ENCODE results near the gene TLR5.

The TLR5 gene

DNA sequence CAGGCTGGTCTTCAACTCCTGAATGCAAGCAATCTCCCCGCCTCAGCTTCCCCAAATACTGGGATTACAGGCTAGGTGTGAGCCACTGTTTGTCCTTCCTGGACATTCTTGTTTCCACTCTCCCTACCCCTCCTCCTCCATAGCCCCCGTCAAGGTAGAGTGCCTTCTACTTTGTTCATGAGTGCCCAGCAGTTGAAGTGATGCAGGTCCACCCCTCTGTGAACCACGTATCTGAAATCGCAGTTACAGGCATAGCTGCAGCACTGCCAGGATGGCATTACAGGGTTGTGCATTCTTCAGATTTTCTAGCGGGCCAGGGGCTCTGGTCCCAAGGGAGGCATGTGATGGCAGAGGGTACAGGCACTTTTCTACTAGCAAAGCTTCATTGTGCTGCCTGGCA, 7.4 kb upstream of the TLR5 start:
- no peaks in the 10 kb centered on the region for H3F3A ChIP-seq (ENCODE audit: insufficient read depth, low read length)
- no peak overlapping the region for H3K27ac ChIP-seq (ENCODE audit: low read depth, low read length, poor library complexity, severe bottlenecking)
- H3K9ac ChIP-seq (ENCODE audit: low read length): no peak overlapping the region
- no peaks in the 10 kb centered on the region for H4K20me1 ChIP-seq (ENCODE audit: insufficient read depth, low read length)
- H3K79me2 ChIP-seq (ENCODE audit: insufficient read depth, low read length): no peaks in the 10 kb centered on the region
- no peaks in the 10 kb centered on the region for H3K27me3 ChIP-seq (ENCODE audit: insufficient read depth, low read length)
- H3K4me1 ChIP-seq (ENCODE audit: insufficient read depth, low read length, severe bottlenecking): no peaks in the 10 kb centered on the region
- no peaks in the 10 kb centered on the region for H3K36me3 ChIP-seq (ENCODE audit: insufficient read depth, low read length)
- no peak for TF ChIP-seq EZH2 (IDR thresholded peaks at IDR 0.05; ENCODE audit: borderline replicate concordance, low read length)
- TF ChIP-seq, protein P1, sequence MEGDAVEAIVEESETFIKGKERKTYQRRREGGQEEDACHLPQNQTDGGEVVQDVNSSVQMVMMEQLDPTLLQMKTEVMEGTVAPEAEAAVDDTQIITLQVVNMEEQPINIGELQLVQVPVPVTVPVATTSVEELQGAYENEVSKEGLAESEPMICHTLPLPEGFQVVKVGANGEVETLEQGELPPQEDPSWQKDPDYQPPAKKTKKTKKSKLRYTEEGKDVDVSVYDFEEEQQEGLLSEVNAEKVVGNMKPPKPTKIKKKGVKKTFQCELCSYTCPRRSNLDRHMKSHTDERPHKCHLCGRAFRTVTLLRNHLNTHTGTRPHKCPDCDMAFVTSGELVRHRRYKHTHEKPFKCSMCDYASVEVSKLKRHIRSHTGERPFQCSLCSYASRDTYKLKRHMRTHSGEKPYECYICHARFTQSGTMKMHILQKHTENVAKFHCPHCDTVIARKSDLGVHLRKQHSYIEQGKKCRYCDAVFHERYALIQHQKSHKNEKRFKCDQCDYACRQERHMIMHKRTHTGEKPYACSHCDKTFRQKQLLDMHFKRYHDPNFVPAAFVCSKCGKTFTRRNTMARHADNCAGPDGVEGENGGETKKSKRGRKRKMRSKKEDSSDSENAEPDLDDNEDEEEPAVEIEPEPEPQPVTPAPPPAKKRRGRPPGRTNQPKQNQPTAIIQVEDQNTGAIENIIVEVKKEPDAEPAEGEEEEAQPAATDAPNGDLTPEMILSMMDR (IDR thresholded peaks at IDR 0.05; ENCODE audit: low read length): no peak
- no peak overlapping the region for H3K4me3 ChIP-seq (ENCODE audit: low read depth, low read length, poor library complexity, severe bottlenecking)
- no peaks in the 10 kb centered on the region for H3K9me3 ChIP-seq (ENCODE audit: low read length)
- no peaks in the 10 kb centered on the region for H3K9me2 ChIP-seq (ENCODE audit: low read depth, low read length)
- no peak overlapping the region for H2AFZ ChIP-seq (ENCODE audit: low read length)
- no peak overlapping the region for H3K4me2 ChIP-seq (ENCODE audit: low read length)

DNA sequence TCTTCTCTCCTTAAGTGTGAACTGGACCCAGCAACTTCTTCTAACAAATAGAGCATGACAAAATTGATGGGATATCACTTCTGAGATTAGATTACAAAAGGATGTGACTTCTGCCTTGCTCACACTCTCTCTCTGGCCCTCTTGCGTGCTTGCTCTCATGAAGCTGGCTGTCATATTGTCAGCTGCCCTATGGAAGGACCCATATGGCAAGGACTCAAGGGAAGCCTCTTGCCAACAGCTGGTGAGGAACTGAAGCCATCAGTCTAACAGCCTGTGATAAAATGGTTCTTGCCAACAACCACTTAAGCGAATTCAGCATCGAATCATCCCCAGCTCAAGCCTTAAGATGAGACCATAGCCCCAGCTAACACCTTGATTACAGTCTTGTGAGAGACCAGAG, 4.8 kb upstream of the TLR5 start:
- Histone ChIP-seq H3K9me2 (ENCODE audit: low read depth, low read length) (no peaks in the 10 kb centered on the region), H2AFZ (ENCODE audit: low read length) (no peak overlapping the region), H3K4me3 (ENCODE audit: low read depth, low read length, poor library complexity, severe bottlenecking) (no peak overlapping the region), H3K9ac (ENCODE audit: low read length) (no peak overlapping the region), H3K9me3 (ENCODE audit: low read length) (no peaks in the 10 kb centered on the region), H3K36me3 (ENCODE audit: insufficient read depth, low read length) (no peaks in the 10 kb centered on the region), H3K27ac (ENCODE audit: low read depth, low read length, poor library complexity, severe bottlenecking) (no peak overlapping the region), H4K20me1 (ENCODE audit: insufficient read depth, low read length) (no peaks in the 10 kb centered on the region), H3F3A (ENCODE audit: insufficient read depth, low read length) (no peaks in the 10 kb centered on the region), H3K27me3 (ENCODE audit: insufficient read depth, low read length) (no peaks in the 10 kb centered on the region), H3K4me2 (ENCODE audit: low read length) (no peak overlapping the region), H3K79me2 (ENCODE audit: insufficient read depth, low read length) (no peaks in the 10 kb centered on the region), H3K4me1 (ENCODE audit: insufficient read depth, low read length, severe bottlenecking) (no peaks in the 10 kb centered on the region)
- TF ChIP-seq, protein P1 (IDR thresholded peaks at IDR 0.05; ENCODE audit: low read length): no peak
- no peak for TF ChIP-seq EZH2 (IDR thresholded peaks at IDR 0.05; ENCODE audit: borderline replicate concordance, low read length)

DNA sequence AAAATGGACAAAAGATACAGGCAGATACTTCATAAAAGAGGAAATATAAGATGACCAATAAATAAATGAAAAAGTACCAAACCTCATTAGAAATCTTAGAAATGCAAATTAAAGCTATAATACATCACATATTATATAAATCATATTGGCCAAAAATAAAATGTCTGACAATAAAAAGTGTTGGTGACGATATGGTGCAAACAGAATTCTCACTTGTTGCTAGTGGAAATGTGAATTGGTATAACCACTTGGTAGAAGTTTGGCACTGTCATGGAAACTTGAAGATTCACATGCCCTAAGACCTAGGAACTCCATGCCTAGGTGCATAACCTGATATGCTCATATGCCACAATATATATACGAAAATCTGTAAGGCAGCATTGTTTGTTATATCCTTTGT, 4.4 kb upstream of the TLR5 start:
- H3K27ac ChIP-seq (ENCODE audit: low read depth, low read length, poor library complexity, severe bottlenecking): no peak overlapping the region
- no peaks in the 10 kb centered on the region for H3K9me3 ChIP-seq (ENCODE audit: low read length)
- H3K27me3 ChIP-seq (ENCODE audit: insufficient read depth, low read length): 0 out of 2 replicates have a peak, but pooled peaks cover 2% of the 10 kb centered on the region
- H3K4me1 ChIP-seq (ENCODE audit: insufficient read depth, low read length, severe bottlenecking): no peaks in the 10 kb centered on the region
- H2AFZ ChIP-seq (ENCODE audit: low read length): no peak overlapping the region
- no peak overlapping the region for H3K4me3 ChIP-seq (ENCODE audit: low read depth, low read length, poor library complexity, severe bottlenecking)
- no peak overlapping the region for H3K9ac ChIP-seq (ENCODE audit: low read length)
- H4K20me1 ChIP-seq (ENCODE audit: insufficient read depth, low read length): no peaks in the 10 kb centered on the region
- no peaks in the 10 kb centered on the region for H3K36me3 ChIP-seq (ENCODE audit: insufficient read depth, low read length)
- no peaks in the 10 kb centered on the region for H3K79me2 ChIP-seq (ENCODE audit: insufficient read depth, low read length)
- TF ChIP-seq, protein P1 (IDR thresholded peaks at IDR 0.05; ENCODE audit: low read length): no peak
- no peaks in the 10 kb centered on the region for H3F3A ChIP-seq (ENCODE audit: insufficient read depth, low read length)
- no peaks in the 10 kb centered on the region for H3K9me2 ChIP-seq (ENCODE audit: low read depth, low read length)
- no peak overlapping the region for H3K4me2 ChIP-seq (ENCODE audit: low read length)

All from OCI-LY1 (cell line).